NCI-H2227 (cell line): Measurements from ENCODE around the gene ZBTB7A.

ENCODE experiments used
- DNase-seq: peaks from one replicate; lab custom pipeline; 2025; ENCODE audit not compliant: unreplicated experiment; lab: John Stamatoyannopoulos, UW

Gene ZBTB7A

DNA sequence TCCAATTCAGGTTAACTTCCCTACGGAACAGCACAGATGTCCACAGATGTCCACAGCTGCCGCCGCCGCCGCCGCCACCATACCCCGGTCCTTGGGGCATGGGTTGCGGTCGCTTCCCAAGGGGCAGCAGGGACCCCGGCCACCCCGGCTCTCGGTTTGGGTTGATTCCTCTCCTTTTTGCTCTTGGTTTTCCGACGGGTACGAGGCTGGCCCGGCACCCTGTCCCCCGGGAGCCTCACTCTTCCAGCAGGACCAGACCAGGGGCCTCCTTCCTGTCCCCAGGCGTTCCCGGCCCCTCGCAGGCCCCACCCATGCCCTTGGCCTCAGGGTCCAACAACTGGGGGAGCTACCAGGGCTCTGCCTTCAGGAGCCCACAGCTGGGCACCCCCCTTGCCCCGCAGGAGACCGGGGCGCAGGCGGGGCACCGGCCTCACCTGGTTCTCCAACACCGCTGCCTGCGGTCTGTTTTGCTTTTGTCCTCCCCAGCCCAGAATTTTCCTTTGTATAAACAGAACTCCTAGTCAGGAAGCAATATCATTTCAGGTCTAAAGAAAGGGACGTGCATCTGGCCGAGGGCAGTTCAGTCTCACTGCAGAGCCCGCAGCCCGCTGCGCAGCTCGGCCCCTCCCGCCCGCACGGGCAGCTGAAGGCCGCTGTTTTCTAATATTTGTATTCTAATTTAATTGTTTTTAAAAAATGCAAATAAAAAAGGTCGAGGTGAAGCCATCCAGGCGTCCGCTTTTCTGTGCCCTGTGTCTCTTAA lies 27.9 kb downstream of the ZBTB7A start:
- DNase-seq = no peak

- no peak for DNase-seq
Measured at GRCh38 chr19:4038057-4038456, 28.6 kb downstream of the ZBTB7A start.

DNA sequence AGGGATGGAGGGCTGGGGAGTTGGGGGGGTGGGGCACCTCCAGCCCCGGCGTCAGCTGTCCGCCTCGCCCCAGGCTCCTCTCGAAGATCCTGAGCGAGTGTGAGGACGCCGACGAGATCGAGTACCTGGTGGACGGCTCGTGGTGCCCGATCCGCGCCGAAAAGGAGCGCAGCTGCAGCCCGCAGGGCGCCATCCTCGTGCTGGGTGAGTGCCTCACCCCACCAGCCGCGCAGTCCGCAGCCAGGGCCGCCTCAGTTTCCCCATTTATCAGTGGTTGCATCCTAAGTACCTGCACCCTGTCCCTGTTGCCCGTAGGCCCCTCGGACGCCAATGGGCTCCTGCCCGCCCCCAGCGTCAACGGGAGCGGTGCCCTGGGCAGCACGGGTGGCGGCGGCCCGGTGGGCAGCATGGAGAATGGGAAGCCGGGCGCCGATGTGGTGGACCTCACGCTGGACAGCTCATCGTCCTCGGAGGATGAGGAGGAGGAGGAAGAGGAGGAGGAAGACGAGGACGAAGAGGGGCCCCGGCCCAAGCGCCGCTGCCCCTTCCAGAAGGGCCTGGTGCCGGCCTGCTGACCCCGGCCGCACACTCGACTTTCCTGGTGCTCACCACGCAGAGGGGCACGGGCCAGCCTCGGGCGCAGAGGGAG lies 29.3 kb downstream of the ZBTB7A start:
- DNase-seq = no peak

DNA sequence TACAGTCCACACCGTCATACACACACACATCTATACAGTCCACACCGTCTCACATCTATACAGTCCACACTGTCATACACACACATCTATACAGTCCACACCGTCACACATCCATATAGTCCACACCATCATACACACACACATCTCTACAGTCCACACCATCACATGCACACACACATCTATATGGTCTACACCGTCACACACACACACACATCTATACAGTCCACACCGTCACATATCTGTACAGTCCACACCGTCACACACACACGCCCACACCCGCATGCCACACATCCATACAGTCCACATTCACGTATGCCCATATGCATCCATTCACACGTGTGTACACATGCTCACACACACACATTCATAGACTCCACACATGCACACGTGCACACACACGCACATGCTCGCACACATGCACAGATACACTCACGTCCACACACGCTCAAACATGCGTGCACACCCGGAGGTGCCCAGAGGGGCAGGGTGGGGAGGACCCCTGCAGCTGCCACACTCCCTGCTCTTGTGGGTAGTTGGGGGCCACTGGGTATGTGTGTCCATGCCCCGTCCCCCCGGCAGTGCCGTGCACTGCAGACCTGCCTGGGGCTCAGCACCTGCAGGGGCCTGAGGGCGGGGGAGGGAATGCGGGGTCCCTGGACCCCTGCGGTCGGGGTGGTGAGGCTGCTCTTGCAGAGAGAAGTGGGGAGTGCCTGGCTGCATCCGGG lies 30.0 kb downstream of the ZBTB7A start:
- no peak for DNase-seq

- no peak for DNase-seq
Measured at GRCh38 chr19:4035582-4035981, 31.1 kb downstream of the ZBTB7A start.

GRCh38 chr19:4035018-4035566 lies 31.6 kb downstream of the ZBTB7A start:
- no peak for DNase-seq

DNA sequence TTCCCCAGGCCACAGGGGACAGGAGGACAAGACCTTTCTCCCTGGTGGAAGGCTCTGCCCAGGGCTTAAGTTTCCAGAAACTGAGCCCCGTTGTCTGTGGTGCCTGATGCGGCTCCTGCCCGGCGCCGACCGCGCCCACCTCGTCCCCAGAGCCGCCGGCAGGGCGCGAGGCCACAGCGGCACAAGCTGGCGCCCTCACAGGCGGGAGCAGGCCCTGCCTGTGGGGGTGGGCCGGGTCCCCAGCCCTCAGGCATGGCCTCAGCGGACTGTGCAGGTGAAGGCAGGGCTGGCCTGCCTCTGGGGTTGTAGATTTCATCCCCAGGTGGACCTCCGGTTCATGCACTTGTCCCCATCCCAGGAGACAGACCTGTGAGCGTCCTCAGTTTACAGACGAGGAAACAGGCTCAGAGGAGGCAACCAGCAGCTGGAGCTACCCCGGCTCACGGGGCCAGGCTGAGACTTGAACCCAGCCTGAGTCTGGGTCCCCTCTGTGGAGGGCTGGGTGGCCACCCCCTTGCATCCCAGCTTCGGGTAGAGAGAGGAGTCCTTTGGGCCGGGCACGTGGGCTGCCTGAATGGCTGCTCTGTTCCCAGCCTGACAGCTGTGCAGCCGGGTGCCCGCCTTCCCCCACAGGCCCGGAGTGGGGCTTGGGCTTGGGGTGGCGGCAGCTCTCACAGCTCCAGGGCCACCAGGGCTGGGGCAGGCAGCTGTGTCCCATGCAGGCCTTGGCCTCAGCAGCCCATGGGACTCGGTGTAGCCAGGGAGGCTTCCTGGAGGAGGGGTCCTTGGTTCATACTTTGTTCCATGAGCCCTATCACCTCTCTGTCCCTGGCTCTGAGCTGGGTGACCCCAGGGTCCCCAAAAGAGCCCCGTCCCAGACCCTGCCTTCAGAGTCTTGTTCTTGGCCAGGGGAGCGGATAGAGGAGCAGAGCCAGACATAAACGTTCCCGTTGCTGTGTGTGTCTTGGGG lies 32.4 kb downstream of the ZBTB7A start:
- DNase-seq = no peak

DNA sequence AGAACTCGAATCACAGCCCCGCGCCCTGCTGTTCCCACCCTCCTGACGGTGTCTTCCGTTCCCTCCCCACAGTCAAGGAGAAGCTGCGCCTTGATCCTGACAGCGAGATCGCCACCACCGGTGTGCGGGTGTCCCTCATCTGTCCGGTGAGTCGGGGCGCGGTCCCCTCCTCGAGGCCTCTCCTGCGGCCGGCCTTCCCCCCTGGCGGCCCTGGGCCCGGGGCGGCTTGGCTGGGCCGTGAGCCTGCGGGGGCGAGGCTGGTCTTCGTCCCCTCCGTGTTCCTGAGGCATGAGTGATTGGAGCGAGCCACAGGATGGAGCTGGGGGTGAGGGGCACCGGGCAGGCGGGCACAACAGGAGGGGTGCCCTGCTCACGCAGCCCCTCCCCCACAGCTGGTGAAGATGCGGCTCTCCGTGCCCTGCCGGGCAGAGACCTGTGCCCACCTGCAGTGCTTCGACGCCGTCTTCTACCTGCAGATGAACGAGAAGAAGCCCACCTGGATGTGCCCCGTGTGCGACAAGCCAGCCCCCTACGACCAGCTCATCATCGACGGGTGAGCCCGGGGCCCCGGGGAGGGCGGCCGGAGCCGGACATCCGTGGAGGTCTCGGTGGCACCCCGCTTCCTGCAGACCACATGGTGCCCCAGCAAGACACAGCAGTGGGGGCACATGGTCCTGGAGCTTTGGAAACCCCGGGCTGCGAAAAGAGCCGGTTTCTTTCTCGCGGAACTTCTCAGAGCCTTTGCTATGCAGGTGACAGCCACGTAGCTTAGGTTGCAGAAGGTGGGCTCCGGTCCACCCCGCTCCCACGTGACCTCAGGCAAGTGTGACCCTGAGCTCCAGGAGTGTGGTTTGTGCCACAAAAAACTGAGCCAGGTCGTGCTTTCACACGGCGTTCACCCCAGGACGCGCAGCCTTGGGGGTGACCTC lies 33.4 kb downstream of the ZBTB7A start:
- no peak for DNase-seq

DNA sequence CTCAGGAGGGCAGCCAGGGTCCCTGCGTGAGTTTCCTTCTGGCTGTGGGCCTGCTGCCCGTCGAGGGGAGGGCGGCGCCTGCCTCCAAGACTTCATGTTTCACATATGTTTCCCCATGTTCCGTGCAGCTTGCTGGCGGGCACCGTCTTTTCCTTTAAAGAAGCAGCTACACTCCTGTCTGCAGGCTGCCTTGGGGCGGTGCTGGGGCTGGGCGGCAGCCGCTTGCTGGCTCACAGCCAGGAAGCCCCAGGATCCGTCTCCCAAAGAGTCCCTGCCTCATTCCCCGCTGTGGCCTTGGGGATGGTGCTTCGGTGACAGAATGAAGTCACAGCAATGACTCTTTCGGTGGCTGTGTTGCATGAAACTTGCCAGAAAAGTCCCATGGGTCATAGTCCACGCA lies 34.3 kb downstream of the ZBTB7A start:
- peak; percentile 9 for DNase-seq

GRCh38 chr19:4031420-4031819 lies 35.3 kb downstream of the ZBTB7A start:
- DNase-seq = no peak

- DNase-seq = no peak
Measured at GRCh38 chr19:4030981-4031380, 35.7 kb downstream of the ZBTB7A start.

DNA sequence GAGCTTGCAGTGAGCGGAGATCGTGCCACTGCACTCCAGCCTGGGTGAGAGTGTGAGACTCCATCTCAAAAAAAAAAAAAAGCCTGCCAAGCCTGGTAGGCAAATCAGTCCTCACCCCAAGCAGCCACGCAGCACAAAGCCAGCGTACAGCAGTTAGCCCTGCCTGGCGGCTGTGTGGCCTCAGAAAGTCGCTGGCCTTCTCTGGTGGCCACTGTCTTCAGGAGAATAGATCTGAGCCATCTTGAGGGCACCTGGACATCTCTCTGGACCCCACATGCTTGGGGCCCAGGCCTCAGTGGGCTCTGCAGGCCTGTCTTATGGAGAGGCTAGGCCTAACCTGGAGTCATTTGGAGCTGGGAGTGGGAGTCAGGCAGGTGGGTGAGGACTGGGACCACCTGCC lies 36.1 kb downstream of the ZBTB7A start:
- no peak for DNase-seq

DNA sequence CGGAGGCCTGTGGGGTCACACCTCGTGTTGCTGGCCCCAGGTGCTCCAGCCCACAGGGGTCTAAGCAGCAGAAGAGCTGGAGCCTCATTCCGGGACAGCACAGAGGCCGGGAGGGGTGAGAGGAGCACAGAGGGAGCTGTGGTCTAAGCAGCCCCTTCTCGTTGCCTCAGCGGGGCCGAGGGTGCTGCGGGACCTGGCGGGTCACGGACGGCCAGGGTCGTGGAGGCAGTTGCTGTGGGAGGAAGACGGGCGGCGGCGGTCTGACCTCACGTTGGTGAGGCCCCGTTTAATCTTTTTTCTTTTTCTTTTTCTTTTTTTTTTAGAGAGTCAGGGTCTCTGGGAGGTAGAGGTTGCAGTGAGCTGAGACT lies 37.5 kb downstream of the ZBTB7A start:
- no peak for DNase-seq

GRCh38 chr19:4028334-4029246 lies 38.1 kb downstream of the ZBTB7A start:
- no peak for DNase-seq

DNA sequence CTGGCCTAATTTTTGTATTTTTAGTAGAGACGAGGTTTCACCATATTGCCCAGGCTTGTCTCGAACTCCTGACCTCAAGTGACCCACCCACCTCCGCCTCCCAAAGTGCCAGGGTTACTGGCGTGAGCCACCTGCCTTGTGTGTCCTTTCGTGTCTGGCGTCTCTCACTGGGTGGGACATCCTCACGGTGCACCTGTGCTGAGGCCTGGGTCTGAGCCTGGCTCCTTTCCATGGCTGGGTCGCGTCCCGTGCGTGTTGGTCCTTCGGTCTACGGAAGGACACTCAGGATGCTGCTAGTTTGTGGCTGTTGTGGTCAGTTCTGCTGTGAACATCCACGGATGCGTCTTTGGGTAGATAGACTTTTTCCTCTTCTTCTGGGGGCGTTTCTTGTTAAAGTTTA lies 39.6 kb downstream of the ZBTB7A start:
- DNase-seq = no peak

GRCh38 chr19:4025317-4025716 lies 41.4 kb downstream of the ZBTB7A start:
- DNase-seq = no peak

DNA sequence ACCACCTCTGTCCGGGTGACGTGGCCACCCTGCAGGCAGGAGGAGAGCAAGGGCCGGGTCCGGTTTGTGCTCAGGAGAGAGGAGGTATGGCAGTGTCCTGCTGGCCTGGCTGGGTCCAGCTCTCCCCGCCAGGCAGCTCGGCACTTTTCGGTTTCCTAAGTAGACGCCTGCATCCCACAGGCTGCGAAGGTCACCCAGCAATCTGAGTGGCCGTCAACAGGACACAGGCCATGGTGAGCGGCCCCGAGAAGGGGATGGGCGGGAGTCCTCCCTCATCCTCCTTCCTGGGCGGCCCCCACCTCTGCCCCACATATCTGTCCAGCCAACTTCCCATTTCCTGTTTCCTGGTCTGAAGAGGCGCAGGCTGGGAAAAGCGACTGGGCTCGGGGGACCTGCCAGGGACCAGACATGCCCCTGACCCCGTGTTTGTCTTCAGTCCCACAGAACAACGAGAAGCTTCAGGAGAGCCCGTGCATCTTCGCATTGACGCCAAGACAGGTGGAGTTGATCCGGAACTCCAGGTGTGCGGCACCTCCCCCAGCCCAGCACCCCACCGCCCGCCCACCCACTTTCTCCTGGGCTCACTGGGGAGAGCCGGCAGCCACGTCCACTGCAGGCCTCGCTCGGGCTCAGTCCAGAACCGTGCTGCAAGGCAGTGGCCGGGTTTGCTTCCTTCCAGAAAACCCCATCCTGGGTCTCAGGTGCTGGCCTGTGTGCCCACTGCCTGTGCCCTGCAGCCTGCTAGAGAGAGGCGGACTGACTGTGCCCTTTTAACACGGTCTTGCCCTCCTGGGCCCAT lies 42.9 kb downstream of the ZBTB7A start:
- DNase-seq = no peak

GRCh38 chr19:4019578-4019977 lies 47.1 kb downstream of the ZBTB7A start:
- DNase-seq = no peak
